ENCODE results near the gene CTNNA3.

Gene CTNNA3

GRCh38 chr10:66550351-66550750, 1145.6 kb downstream of the CTNNA3 start:
- FAIRE-seq = no peak

GRCh38 chr10:66538908-66539307, 1157.1 kb downstream of the CTNNA3 start:
- FAIRE-seq = no peak

More at GRCh38 chr10:66550351-66550750, 1145.6 kb downstream of the CTNNA3 start:
- no peak for DNase-seq (ENCODE audit: extremely low spot score, insufficient read length, low read depth)

GRCh38 chr10:66538371-66538770, 1157.6 kb downstream of the CTNNA3 start:
- DNase-seq (ENCODE audit: extremely low spot score, insufficient read length, low read depth) (no peak), FAIRE-seq (no peak)

More at GRCh38 chr10:66538908-66539307, 1157.1 kb downstream of the CTNNA3 start:
- DNase-seq (ENCODE audit: extremely low spot score, insufficient read length, low read depth) = no peak

GRCh38 chr10:66537186-66537585, 1158.8 kb downstream of the CTNNA3 start:
- FAIRE-seq (no peak), DNase-seq (ENCODE audit: extremely low spot score, insufficient read length, low read depth) (no peak)

GRCh38 chr10:66535439-66535838, 1160.6 kb downstream of the CTNNA3 start:
- FAIRE-seq (no peak), DNase-seq (ENCODE audit: extremely low spot score, insufficient read length, low read depth) (no peak)

- no peak for FAIRE-seq
- DNase-seq (ENCODE audit: extremely low spot score, insufficient read length, low read depth) = no peak
Measured at GRCh38 chr10:66534866-66535265, 1161.1 kb downstream of the CTNNA3 start.

- FAIRE-seq (no peak), DNase-seq (ENCODE audit: extremely low spot score, insufficient read length, low read depth) (no peak)
Measured at GRCh38 chr10:66521506-66521905, 1174.5 kb downstream of the CTNNA3 start.

- no peak for DNase-seq (ENCODE audit: extremely low spot score, insufficient read length, low read depth)
- FAIRE-seq = no peak
Measured at GRCh38 chr10:66519616-66520015, 1176.4 kb downstream of the CTNNA3 start.

GRCh38 chr10:66514666-66515065, 1181.3 kb downstream of the CTNNA3 start:
- DNase-seq (ENCODE audit: extremely low spot score, insufficient read length, low read depth) (no peak), FAIRE-seq (no peak)

GRCh38 chr10:66513504-66513903, 1182.5 kb downstream of the CTNNA3 start:
- FAIRE-seq = no peak
- no peak for DNase-seq (ENCODE audit: extremely low spot score, insufficient read length, low read depth)

- FAIRE-seq (no peak), DNase-seq (ENCODE audit: extremely low spot score, insufficient read length, low read depth) (no peak)
Measured at GRCh38 chr10:66505003-66505657, 1190.9 kb downstream of the CTNNA3 start.

- DNase-seq (ENCODE audit: extremely low spot score, insufficient read length, low read depth) (no peak), FAIRE-seq (no peak)
Measured at GRCh38 chr10:66501356-66501755, 1194.6 kb downstream of the CTNNA3 start.

GRCh38 chr10:66483966-66484365, 1212.0 kb downstream of the CTNNA3 start:
- FAIRE-seq = no peak
- DNase-seq (ENCODE audit: extremely low spot score, insufficient read length, low read depth) = no peak

- DNase-seq (ENCODE audit: extremely low spot score, insufficient read length, low read depth) = no peak
- FAIRE-seq = no peak
Measured at GRCh38 chr10:66472156-66472555, 1223.8 kb downstream of the CTNNA3 start.

- FAIRE-seq (no peak), DNase-seq (ENCODE audit: extremely low spot score, insufficient read length, low read depth) (no peak)
Measured at GRCh38 chr10:66467042-66467441, 1229.0 kb downstream of the CTNNA3 start.

- FAIRE-seq (no peak), DNase-seq (ENCODE audit: extremely low spot score, insufficient read length, low read depth) (no peak)
Measured at GRCh38 chr10:66466622-66467021, 1229.4 kb downstream of the CTNNA3 start.

GRCh38 chr10:66463611-66464010, 1232.4 kb downstream of the CTNNA3 start:
- FAIRE-seq = no peak
- no peak for DNase-seq (ENCODE audit: extremely low spot score, insufficient read length, low read depth)

GRCh38 chr10:66457629-66458028, 1238.4 kb downstream of the CTNNA3 start:
- no peak for FAIRE-seq

GRCh38 chr10:66455304-66455703, 1240.7 kb downstream of the CTNNA3 start:
- FAIRE-seq (no peak), DNase-seq (ENCODE audit: extremely low spot score, insufficient read length, low read depth) (no peak)

More at GRCh38 chr10:66457629-66458028, 1238.4 kb downstream of the CTNNA3 start:
- DNase-seq (ENCODE audit: extremely low spot score, insufficient read length, low read depth) = no peak

GRCh38 chr10:66440568-66440967, 1255.4 kb downstream of the CTNNA3 start:
- DNase-seq (ENCODE audit: extremely low spot score, insufficient read length, low read depth) (no peak), FAIRE-seq (no peak)

- FAIRE-seq (no peak), DNase-seq (ENCODE audit: extremely low spot score, insufficient read length, low read depth) (no peak)
Measured at GRCh38 chr10:66414943-66415342, 1281.1 kb downstream of the CTNNA3 start.

GRCh38 chr10:66405566-66405965, 1290.4 kb downstream of the CTNNA3 start:
- FAIRE-seq (no peak), DNase-seq (ENCODE audit: extremely low spot score, insufficient read length, low read depth) (no peak)
